Adrenal gland (tissue), 5 donors: Measurements from ENCODE around the gene MAST4.

Experiments used
- POLR2A ChIP-seq, 2 donors: fragments of 450-650 bp; IDR thresholded peaks; one replicate each; pipeline ENCODE4 v1.6.1; 2017; ENCODE audit warnings: antibody characterized with exemption in 2 of 2, mild to moderate bottlenecking in 2 of 2, moderate library complexity in 1 of 2
- TF ChIP-seq, protein P1 (sequence below), 6 experiments: fragments of 450-650 bp in 4 of 6; fragments of 200-600 bp in 2 of 6; sonication (generic) in 1 of 6; IDR thresholded peaks; 1 replicate in 5 of 6; 2 replicates in 1 of 6; pipeline versions ENCODE4 v1.5.1 to v1.8.0; 2016 to 2021; ENCODE audit warnings: antibody characterized with exemption in 6 of 6, mild to moderate bottlenecking in 2 of 6, moderate library complexity in 1 of 6
- donor health status: DM: no; HTN: no; CAD: no.

DNA sequence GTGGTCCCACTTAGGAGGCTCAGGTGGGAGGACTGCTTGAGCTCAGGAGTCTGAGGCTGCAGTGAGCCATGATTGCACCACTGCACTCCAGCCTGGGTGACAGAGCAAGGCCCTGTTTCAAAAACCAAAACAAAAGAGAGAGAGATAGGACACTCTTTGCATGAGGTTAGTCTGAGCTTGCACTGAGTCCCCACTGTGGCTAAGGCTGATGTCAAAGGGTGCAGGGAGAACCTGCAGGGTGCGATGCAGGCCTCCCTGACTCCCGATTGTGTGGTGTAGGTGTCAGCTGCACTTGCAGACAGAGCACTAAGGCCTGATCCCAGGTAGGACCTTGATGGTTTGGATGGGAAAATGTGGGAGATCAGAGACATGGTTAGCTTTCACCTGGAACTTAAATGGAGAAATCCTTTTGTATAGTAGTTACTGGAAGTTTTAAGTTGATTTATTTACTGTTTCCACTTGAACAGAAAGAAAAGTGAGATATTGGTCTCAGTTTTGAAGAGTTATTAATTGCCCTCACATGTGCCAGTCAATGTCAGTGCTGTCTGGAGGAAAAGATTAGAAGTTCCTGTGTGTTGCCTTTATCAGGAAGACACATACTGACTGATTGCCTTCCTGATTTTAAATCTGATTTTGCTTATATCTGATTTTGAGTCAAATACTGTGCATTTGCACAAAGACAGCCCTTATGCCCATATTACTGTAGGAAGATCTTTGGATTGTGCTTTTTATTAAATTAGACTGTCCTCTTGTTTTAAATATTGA is 260.0 kb downstream of the MAST4 start:
- TF ChIP-seq, protein P1, sequence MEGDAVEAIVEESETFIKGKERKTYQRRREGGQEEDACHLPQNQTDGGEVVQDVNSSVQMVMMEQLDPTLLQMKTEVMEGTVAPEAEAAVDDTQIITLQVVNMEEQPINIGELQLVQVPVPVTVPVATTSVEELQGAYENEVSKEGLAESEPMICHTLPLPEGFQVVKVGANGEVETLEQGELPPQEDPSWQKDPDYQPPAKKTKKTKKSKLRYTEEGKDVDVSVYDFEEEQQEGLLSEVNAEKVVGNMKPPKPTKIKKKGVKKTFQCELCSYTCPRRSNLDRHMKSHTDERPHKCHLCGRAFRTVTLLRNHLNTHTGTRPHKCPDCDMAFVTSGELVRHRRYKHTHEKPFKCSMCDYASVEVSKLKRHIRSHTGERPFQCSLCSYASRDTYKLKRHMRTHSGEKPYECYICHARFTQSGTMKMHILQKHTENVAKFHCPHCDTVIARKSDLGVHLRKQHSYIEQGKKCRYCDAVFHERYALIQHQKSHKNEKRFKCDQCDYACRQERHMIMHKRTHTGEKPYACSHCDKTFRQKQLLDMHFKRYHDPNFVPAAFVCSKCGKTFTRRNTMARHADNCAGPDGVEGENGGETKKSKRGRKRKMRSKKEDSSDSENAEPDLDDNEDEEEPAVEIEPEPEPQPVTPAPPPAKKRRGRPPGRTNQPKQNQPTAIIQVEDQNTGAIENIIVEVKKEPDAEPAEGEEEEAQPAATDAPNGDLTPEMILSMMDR (IDR thresholded peaks at IDR 0.05) = no peak
- no peak for TF ChIP-seq POLR2A (IDR thresholded peaks at IDR 0.05)
